ENCODE measurements around the gene MRPS35.

The MRPS35 gene

DNA sequence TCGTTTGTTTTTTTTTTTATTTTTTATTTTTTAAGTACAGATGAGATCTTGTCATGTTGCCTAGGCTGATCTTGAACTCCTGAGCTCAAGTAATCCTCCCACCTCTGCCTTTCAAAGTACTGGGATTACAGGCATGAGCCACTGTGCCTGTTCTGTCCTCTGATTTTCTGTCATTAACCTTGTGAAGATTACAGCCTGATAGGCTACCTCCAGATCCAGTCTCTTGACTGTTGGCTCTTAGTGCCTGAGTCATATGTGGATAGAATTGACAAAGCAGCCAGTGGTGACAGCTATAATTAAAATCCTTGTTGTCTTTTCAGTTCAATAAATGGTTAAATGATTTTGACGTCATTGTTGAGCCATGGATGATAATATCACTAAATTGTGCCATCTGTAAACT, 35.6 kb upstream of the MRPS35 start:
- Histone ChIP-seq H3K27ac (ENCODE audit: insufficient read depth in 1 of 2, low read depth in 1 of 2, low read length in 2 of 2, poor library complexity in 1 of 2, severe bottlenecking in 2 of 2) (no peak overlapping the region), H3K4me3 (ENCODE audit: control insufficient read depth in 1 of 7, extremely low read depth in 1 of 7, insufficient read depth in 4 of 7, low read depth in 2 of 7, low read length in 6 of 7) (no peak overlapping the region), H3K4me1 (ENCODE audit: control extremely low read depth in 1 of 4, control insufficient read depth in 4 of 4, insufficient read depth in 4 of 4, low read length in 3 of 4) (no peaks in the 10 kb centered on the region), H3K27me3 (replicated peaks in 2 of 5; ENCODE audit: control insufficient read depth in 4 of 5, insufficient read depth in 5 of 5, low read length in 4 of 5) (no peaks in the 10 kb centered on the region), H3K36me3 (ENCODE audit: control insufficient read depth in 4 of 4, insufficient read depth in 4 of 4, low read length in 3 of 4) (peaks cover 3 to 30% (median 12%) of the 10 kb centered on the region in 4 experiments), H3K9me3 (ENCODE audit: control extremely low read depth in 1 of 5, control insufficient read depth in 4 of 5, insufficient read depth in 2 of 5, low read depth in 1 of 5, low read length in 4 of 5) (no peaks in the 10 kb centered on the region)
- POLR2A ChIA-PET = no interaction called here
- WGBS (ENCODE audit: insufficient coverage) = no CpG with 5 or more reads among the region's 2 CpGs
- CTCF ChIA-PET = interaction anchor here (1.5 kb wide), 1 partner anchor 14 kb away, joined by 5 read pairs; no protein-coding TSS in a partner anchor
- no peak for DNase-seq

- ChIA-PET CTCF (interaction anchor here (0.6 to 1.3 kb wide), 2 partner anchors 9 to 264 kb away, joined by 3 read pairs; no protein-coding TSS in a partner anchor), POLR2A (no interaction called here)
- peaks cover 16 to 60% (median 25%) of the 10 kb centered on the region in 4 experiments for H3K36me3 ChIP-seq (ENCODE audit: control insufficient read depth in 4 of 4, insufficient read depth in 4 of 4, low read length in 3 of 4)
Observed at GRCh38 chr12:27680619-27681018, 30.0 kb upstream of the MRPS35 start.

DNA sequence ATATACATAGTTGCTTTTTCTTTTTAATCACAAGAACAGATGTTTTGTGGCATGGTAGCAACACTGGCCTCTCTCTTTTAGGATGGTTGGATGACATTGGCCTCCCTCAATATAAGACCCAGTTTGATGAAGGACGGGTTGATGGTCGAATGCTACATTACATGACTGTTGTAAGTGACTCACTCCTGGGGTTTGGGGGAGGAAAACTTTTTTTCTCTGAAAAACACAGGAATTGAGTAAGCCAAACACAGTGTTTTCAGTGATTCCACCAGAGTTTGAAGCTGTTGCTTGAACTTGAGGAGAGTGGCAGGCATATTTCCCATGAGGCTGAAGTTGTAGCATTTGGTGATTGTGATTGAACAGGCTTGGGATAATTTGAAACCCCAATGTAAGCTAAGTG, 28.1 kb upstream of the MRPS35 start:
- DNase-seq = no peak
- ChIA-PET CTCF (interaction anchor here (1.3 kb wide), 1 partner anchor 15 kb away, joined by 4 read pairs; no protein-coding TSS in a partner anchor), POLR2A (no interaction called here)
- H3K36me3 ChIP-seq (ENCODE audit: control insufficient read depth in 4 of 4, insufficient read depth in 4 of 4, low read length in 3 of 4) = peaks cover 14 to 57% (median 28%) of the 10 kb centered on the region in 4 experiments
- no peaks in the 10 kb centered on the region for H3K4me1 ChIP-seq (ENCODE audit: control extremely low read depth in 1 of 4, control insufficient read depth in 4 of 4, insufficient read depth in 4 of 4, low read length in 3 of 4)
- H3K4me3 ChIP-seq (ENCODE audit: control insufficient read depth in 1 of 7, extremely low read depth in 1 of 7, insufficient read depth in 4 of 7, low read depth in 2 of 7, low read length in 6 of 7) = no peak overlapping the region
- H3K27me3 ChIP-seq (replicated peaks in 2 of 5; ENCODE audit: control insufficient read depth in 4 of 5, insufficient read depth in 5 of 5, low read length in 4 of 5) = no peaks in the 10 kb centered on the region
- no peak overlapping the region for H3K27ac ChIP-seq (ENCODE audit: insufficient read depth in 1 of 2, low read depth in 1 of 2, low read length in 2 of 2, poor library complexity in 1 of 2, severe bottlenecking in 2 of 2)
- 100% methylated on average over 1 of the region's 2 CpGs for WGBS (ENCODE audit: insufficient coverage)
- H3K9me3 ChIP-seq (ENCODE audit: control extremely low read depth in 1 of 5, control insufficient read depth in 4 of 5, insufficient read depth in 2 of 5, low read depth in 1 of 5, low read length in 4 of 5) = no peaks in the 10 kb centered on the region

More at GRCh38 chr12:27680619-27681018, 30.0 kb upstream of the MRPS35 start:
- Histone ChIP-seq H3K4me3 (ENCODE audit: control insufficient read depth in 1 of 7, extremely low read depth in 1 of 7, insufficient read depth in 4 of 7, low read depth in 2 of 7, low read length in 6 of 7) (no peak overlapping the region), H3K4me1 (ENCODE audit: control extremely low read depth in 1 of 4, control insufficient read depth in 4 of 4, insufficient read depth in 4 of 4, low read length in 3 of 4) (no peaks in the 10 kb centered on the region), H3K27ac (ENCODE audit: insufficient read depth in 1 of 2, low read depth in 1 of 2, low read length in 2 of 2, poor library complexity in 1 of 2, severe bottlenecking in 2 of 2) (no peak overlapping the region), H3K9me3 (ENCODE audit: control extremely low read depth in 1 of 5, control insufficient read depth in 4 of 5, insufficient read depth in 2 of 5, low read depth in 1 of 5, low read length in 4 of 5) (no peaks in the 10 kb centered on the region), H3K27me3 (replicated peaks in 2 of 5; ENCODE audit: control insufficient read depth in 4 of 5, insufficient read depth in 5 of 5, low read length in 4 of 5) (no peaks in the 10 kb centered on the region)
- no peak for DNase-seq

DNA sequence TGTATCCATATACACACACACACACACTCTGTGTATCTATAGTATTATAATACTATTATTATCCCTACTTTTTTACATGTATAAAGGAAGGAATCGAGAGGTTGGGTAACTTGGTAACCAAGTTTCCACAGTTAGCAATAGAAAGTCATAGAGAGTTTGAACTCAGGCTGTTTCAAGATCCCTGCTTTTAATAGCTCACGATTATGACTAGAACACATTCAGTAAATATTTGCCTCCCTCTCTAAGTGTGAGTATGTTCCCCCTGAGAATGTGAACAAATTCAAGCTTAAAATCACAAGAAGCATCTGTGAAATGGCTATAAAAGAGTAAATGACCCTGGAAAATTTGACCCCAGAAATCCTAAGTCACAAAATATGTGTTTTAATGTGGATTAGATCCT, 25.4 kb upstream of the MRPS35 start:
- Histone ChIP-seq H3K9me3 (ENCODE audit: control extremely low read depth in 1 of 5, control insufficient read depth in 4 of 5, insufficient read depth in 2 of 5, low read depth in 1 of 5, low read length in 4 of 5) (no peaks in the 10 kb centered on the region), H3K36me3 (ENCODE audit: control insufficient read depth in 4 of 4, insufficient read depth in 4 of 4, low read length in 3 of 4) (peaks cover 22 to 63% (median 38%) of the 10 kb centered on the region in 4 experiments), H3K27ac (ENCODE audit: insufficient read depth in 1 of 2, low read depth in 1 of 2, low read length in 2 of 2, poor library complexity in 1 of 2, severe bottlenecking in 2 of 2) (no peak overlapping the region), H3K27me3 (replicated peaks in 2 of 5; ENCODE audit: control insufficient read depth in 4 of 5, insufficient read depth in 5 of 5, low read length in 4 of 5) (no peaks in the 10 kb centered on the region), H3K4me3 (ENCODE audit: control insufficient read depth in 1 of 7, extremely low read depth in 1 of 7, insufficient read depth in 4 of 7, low read depth in 2 of 7, low read length in 6 of 7) (no peak overlapping the region), H3K4me1 (ENCODE audit: control extremely low read depth in 1 of 4, control insufficient read depth in 4 of 4, insufficient read depth in 4 of 4, low read length in 3 of 4) (no peaks in the 10 kb centered on the region)
- POLR2A ChIA-PET = no interaction called here
- no CpG with 5 or more reads among the region's 2 CpGs for WGBS (ENCODE audit: insufficient coverage)
- no peak for DNase-seq
- CTCF ChIA-PET = interaction anchor here (1.7 kb wide), 1 partner anchor 11 kb away, joined by 5 read pairs; the partner anchor contains the start of gene REP15

- H3K4me1 ChIP-seq (ENCODE audit: control extremely low read depth in 1 of 4, control insufficient read depth in 4 of 4, insufficient read depth in 4 of 4, low read length in 3 of 4) = no peaks in the 10 kb centered on the region
- ChIA-PET CTCF (interaction anchor here (0.6 to 1.7 kb wide), 2 partner anchors 10 to 97 kb away, joined by 3 to 5 read pairs; partner anchors contain the start of gene REP15), POLR2A (no interaction called here)
- H3K36me3 ChIP-seq (ENCODE audit: control insufficient read depth in 4 of 4, insufficient read depth in 4 of 4, low read length in 3 of 4) = peaks cover 22 to 62% (median 38%) of the 10 kb centered on the region in 4 experiments
- no peak overlapping the region for H3K4me3 ChIP-seq (ENCODE audit: control insufficient read depth in 1 of 7, extremely low read depth in 1 of 7, insufficient read depth in 4 of 7, low read depth in 2 of 7, low read length in 6 of 7)
- no peaks in the 10 kb centered on the region for H3K9me3 ChIP-seq (ENCODE audit: control extremely low read depth in 1 of 5, control insufficient read depth in 4 of 5, insufficient read depth in 2 of 5, low read depth in 1 of 5, low read length in 4 of 5)
- DNase-seq = no peak
- no peaks in the 10 kb centered on the region for H3K27me3 ChIP-seq (replicated peaks in 2 of 5; ENCODE audit: control insufficient read depth in 4 of 5, insufficient read depth in 5 of 5, low read length in 4 of 5)
- H3K27ac ChIP-seq (ENCODE audit: insufficient read depth in 1 of 2, low read depth in 1 of 2, low read length in 2 of 2, poor library complexity in 1 of 2, severe bottlenecking in 2 of 2) = no peak overlapping the region
Observed at GRCh38 chr12:27686147-27686546, 24.5 kb upstream of the MRPS35 start.

DNA sequence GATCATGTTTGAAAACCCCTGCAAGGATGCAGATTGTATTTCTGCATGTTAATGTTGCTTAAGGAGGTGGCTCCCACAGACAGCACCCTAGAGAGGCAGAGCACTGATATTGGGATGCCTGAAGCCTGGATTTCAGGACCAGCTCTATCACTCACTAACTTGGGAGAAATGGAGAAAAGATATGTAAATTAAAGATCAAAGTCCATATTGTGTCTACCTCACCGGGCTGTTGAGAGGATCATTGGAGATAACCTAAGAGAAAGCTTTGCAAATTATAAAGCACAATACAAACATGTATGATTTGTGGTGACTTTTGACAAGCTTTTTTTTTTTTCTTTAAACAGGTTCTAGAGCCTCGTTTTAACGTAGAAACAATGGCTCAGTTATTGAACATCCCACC, 22.0 kb upstream of the MRPS35 start:
- Histone ChIP-seq H3K27ac (ENCODE audit: insufficient read depth in 1 of 2, low read depth in 1 of 2, low read length in 2 of 2, poor library complexity in 1 of 2, severe bottlenecking in 2 of 2) (no peak overlapping the region), H3K4me1 (ENCODE audit: control extremely low read depth in 1 of 4, control insufficient read depth in 4 of 4, insufficient read depth in 4 of 4, low read length in 3 of 4) (no peaks in the 10 kb centered on the region), H3K9me3 (ENCODE audit: control extremely low read depth in 1 of 5, control insufficient read depth in 4 of 5, insufficient read depth in 2 of 5, low read depth in 1 of 5, low read length in 4 of 5) (no peaks in the 10 kb centered on the region), H3K4me3 (ENCODE audit: control insufficient read depth in 1 of 7, extremely low read depth in 1 of 7, insufficient read depth in 4 of 7, low read depth in 2 of 7, low read length in 6 of 7) (no peak overlapping the region), H3K36me3 (ENCODE audit: control insufficient read depth in 4 of 4, insufficient read depth in 4 of 4, low read length in 3 of 4) (peaks cover 19 to 62% (median 35%) of the 10 kb centered on the region in 4 experiments), H3K27me3 (replicated peaks in 2 of 5; ENCODE audit: control insufficient read depth in 4 of 5, insufficient read depth in 5 of 5, low read length in 4 of 5) (no peaks in the 10 kb centered on the region)
- ChIA-PET POLR2A (interaction anchor here (0.7 kb wide), 1 partner anchor 1405 kb away, joined by 3 read pairs; no protein-coding TSS in a partner anchor), CTCF (interaction anchor here (1.7 kb wide), 1 partner anchor 29 kb away, joined by 4 read pairs; no protein-coding TSS in a partner anchor)
- WGBS (ENCODE audit: insufficient coverage) = 85% methylated on average over 2 of the region's 3 CpGs
- DNase-seq = no peak

DNA sequence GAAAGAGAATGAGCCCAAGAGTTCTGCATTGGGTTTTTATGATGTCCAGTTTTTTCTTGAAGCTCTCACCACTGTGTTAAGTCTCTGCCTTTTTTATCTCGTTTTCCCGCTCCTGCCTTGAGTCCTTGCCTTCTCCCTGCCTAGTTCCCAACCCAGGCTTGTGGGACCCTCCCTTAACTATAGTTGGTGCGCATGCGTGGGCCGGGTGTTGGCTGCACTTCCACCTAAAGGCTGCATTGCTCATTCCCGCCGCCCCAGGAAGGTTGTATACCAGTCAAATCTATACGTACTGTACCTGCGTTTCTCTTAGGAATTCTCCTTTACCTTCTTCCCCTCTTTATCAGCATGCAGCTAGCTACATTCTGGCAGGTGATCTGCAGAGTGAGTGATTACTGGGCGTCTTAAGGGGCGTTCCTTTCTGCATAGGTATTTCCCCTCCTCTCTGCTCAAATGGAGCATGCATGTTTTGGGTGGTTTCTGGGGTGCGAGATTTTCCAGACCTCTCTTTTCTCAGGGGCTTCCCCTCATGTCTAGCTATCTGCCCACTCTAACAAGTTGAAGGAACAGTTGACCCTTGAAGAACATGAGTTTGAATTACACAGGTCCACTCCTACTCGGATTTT, 21.0 kb upstream of the MRPS35 start:
- Histone ChIP-seq H3K9me3 (ENCODE audit: control extremely low read depth in 1 of 5, control insufficient read depth in 4 of 5, insufficient read depth in 2 of 5, low read depth in 1 of 5, low read length in 4 of 5) (no peaks in the 10 kb centered on the region), H3K27me3 (replicated peaks in 2 of 5; ENCODE audit: control insufficient read depth in 4 of 5, insufficient read depth in 5 of 5, low read length in 4 of 5) (no peaks in the 10 kb centered on the region), H3K36me3 (ENCODE audit: control insufficient read depth in 4 of 4, insufficient read depth in 4 of 4, low read length in 3 of 4) (peaks cover 19 to 65% (median 35%) of the 10 kb centered on the region in 4 experiments), H3K4me3 (ENCODE audit: control insufficient read depth in 1 of 7, extremely low read depth in 1 of 7, insufficient read depth in 4 of 7, low read depth in 2 of 7, low read length in 6 of 7) (no peak overlapping the region), H3K4me1 (ENCODE audit: control extremely low read depth in 1 of 4, control insufficient read depth in 4 of 4, insufficient read depth in 4 of 4, low read length in 3 of 4) (no peaks in the 10 kb centered on the region), H3K27ac (ENCODE audit: insufficient read depth in 1 of 2, low read depth in 1 of 2, low read length in 2 of 2, poor library complexity in 1 of 2, severe bottlenecking in 2 of 2) (no peak overlapping the region)
- ChIA-PET CTCF (interaction anchor here (1.1 to 1.7 kb wide), 2 partner anchors 13 to 30 kb away, joined by 4 read pairs; no protein-coding TSS in a partner anchor), POLR2A (no interaction called here)
- WGBS (ENCODE audit: insufficient coverage) = 97% methylated on average over 9 of the region's 13 CpGs
- DNase-seq = no peak
